HG03095 (cell line): Measurements from ENCODE around the gene NOSTRIN.
"Not testable (repeated sequence)": the region's sequence is repeated elsewhere in the genome, so short reads cannot be mapped to it uniquely, and the experiment has no call there.

Experiments used
- ATAC-seq: cut with Tn5 transposase; IDR thresholded peaks from one replicate; pipeline ENCODE4 v1.9.1; 2021; ENCODE audit warnings: moderate library complexity; ENCODE audit not compliant: unreplicated experiment

NOSTRIN gene

DNA sequence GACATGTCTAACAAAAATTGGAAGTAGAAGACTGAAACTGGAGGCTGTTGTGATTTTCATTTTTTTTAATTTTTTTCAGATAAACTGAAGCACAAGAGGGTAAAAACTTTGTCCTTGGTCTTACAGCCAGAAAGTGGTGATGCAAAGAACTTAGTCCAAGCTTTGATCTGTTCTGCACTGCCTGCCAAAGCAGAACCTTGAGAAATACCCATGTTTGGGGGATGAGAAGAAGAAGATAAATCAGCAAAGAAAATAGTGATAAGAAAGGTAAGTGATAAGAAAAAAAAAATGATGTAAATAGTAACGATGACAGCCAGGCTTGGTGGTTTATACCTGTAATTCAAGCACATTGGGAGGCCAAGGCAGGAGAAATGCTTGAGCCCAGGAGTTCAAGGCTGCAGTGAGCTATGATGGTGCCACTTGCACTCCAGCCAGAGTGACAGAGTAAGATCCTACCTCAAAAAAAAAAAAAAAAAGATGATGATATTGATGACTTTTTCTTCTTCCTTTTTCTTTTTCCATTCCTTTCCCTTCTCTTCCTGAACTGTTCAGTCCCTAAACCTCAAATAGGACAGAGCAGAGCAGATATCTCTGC, 14.6 kb upstream of the NOSTRIN start:
- no peak for ATAC-seq

- no peak for ATAC-seq
These were observed 12.7 kb upstream of the NOSTRIN start for GRCh38 chr2:168789776-168790175.

- no peak for ATAC-seq
These were observed 12.1 kb upstream of the NOSTRIN start for GRCh38 chr2:168790226-168790902.

DNA sequence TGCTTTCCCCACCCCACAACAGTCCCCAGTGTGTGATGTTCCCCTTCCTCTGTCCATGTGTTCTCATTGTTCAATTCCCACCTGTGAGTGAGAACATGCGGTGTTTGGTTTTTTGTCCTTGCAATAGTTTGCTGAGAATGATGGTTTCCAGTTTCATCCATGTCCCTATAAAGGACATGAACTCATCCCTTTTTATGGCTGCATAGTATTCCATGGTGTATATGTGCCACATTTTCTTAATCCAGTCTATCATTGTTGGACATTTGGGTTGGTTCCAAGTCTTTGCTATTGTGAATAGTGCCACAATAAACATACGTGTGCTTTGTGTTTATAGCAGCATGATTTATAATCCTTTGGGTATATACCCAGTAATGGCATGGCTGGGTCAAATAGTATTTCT, 11.3 kb upstream of the NOSTRIN start:
- not testable (repeated sequence) for ATAC-seq

DNA sequence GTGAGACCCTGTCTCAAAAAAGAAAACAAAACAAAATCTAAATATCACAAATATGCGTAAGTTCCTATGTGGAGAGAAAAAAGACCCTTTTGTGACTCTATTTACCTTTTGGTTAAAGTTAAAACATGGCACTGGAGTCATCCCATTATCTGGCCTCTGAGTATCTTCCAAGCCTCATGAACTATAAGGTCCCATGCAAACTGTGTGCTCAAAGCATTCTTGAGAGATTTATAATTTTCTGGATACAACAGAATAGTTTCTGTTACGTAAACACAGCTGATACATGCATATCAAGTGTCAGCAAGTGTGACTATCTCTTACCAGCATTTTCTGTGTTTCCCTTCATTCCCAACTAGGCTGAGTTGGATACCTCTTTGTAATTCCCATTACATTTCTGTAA, 8.8 kb upstream of the NOSTRIN start:
- ATAC-seq, result no peak

DNA sequence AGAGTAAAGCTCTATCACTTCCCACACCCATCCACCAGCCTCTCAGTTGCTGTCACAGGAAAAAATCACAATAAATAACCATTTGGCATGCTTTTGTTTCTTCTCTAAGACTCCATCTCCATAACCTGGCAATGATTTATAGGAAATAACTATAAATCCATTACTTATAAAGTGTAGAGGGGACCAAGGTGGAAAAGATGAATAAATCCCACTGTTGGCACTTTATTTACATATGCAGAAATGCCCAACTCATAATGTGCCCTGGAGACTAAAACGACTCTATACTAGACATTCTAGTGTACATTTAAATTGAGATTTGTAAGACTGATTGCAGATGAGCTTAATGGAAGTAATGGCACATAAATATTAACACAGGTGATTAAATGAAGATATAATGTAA, 7.5 kb upstream of the NOSTRIN start:
- no peak for ATAC-seq

- no peak for ATAC-seq
These were observed 6.3 kb upstream of the NOSTRIN start for GRCh38 chr2:168796090-168796577.

DNA sequence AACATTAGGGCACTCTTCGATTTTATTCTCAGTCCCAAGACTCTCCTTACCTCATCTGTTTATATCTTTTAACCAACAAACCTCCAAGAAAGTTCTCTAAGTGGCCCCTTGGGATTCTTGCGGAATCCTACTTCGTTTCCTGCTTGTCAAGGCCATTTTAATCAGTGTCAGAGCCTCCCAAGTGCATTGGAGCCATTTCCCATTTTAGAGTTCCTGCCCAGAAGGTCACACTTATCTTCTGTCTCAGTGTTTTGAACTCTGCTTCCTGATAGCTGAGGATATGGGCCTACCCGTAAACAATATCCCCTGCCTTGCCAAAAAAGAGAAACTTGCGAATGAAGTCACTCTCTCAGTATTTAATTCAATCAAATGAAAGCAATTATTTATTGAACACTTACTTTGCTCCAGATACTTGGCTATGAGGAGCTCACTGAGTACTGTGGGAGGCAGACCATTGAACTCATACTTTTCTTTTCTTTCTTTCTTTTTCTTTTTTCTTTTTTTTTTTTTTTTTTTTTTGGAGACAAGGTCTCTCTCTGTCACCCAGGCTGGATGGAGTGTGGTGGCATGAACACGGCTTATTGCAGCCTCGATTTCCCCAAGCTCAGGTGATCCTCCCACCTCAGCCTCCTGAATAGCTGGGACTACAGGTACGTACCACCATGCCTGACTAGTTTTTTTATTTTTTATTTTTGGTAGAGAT, 5.7 kb upstream of the NOSTRIN start:
- no peak for ATAC-seq

GRCh38 chr2:168797286-168797655, 5.2 kb upstream of the NOSTRIN start:
- ATAC-seq, result no peak

- no peak for ATAC-seq
These were observed 4.2 kb upstream of the NOSTRIN start for GRCh38 chr2:168798076-168798887.

DNA sequence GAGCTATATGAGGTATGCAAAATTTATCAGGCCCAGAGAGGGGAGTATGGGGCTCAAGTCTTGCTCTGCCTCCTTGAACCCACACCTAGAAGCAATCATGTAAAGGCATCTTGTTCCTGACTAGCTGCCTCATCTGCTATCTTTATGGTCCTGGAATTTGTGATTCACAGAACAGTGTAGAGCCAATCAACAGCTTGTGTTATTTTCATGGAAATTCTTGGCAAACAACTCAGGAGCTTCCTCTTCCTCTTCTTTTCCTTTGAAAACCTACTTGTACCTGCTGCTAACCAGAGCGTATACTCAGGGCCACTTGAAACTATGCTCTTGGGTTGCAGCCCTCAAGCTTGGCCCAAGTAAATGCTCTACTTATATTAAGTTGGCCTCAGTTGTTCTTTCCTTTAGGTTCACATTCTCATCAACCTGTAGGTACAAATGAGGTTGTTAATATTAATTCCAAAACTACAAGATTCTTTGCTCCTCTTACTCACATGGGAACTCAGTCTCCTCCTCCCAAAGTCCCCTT, 3.5 kb upstream of the NOSTRIN start:
- ATAC-seq, result no peak

DNA sequence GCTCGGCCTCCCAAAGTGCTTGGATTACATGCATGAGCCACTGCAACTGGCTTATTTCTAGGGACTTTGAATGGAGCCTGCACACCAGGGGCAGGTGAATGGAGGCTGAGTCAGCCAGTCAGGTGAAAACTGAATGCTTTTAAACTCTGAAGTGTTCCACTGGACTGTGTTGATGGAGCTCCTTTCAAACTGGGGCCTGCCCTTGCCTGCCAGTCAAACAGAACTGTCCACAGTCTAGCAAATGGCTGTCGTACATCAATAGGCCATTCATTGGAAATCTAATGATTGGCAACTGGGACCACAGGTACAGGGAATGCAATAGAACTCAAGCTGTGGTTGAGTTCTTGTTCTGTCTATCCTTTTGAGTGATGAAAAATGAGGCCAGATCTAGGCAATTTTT, 966 bp upstream of the NOSTRIN start:
- ATAC-seq, result no peak

GRCh38 chr2:168802859-168803725, 655 bp downstream of the NOSTRIN start:
- ATAC-seq, result no peak

- no peak for ATAC-seq
These were observed 1.8 kb downstream of the NOSTRIN start for GRCh38 chr2:168804214-168804613.

GRCh38 chr2:168805615-168806014, 3.2 kb downstream of the NOSTRIN start:
- ATAC-seq, result no peak

GRCh38 chr2:168809537-168809936, 7.1 kb downstream of the NOSTRIN start:
- ATAC-seq, result no peak

DNA sequence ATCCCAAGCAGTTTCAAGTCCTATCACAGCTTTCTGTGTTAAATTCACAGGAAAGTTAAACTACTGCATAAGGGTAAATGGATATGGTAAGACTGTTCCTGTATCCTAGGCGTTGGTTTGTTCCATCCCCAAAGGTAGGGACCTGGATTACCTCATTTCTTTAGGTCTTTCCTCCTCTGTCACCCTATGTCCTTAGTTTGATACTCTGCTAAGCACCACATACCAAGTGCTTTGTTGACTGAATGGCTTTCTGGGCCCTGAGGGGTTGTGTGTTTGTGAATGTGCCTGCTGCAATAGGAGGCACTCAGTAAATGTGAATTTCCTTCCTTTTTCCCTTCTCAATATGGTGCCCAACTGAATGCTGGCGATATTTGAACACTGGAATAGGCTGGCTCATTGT, 7.8 kb downstream of the NOSTRIN start:
- ATAC-seq, result no peak

DNA sequence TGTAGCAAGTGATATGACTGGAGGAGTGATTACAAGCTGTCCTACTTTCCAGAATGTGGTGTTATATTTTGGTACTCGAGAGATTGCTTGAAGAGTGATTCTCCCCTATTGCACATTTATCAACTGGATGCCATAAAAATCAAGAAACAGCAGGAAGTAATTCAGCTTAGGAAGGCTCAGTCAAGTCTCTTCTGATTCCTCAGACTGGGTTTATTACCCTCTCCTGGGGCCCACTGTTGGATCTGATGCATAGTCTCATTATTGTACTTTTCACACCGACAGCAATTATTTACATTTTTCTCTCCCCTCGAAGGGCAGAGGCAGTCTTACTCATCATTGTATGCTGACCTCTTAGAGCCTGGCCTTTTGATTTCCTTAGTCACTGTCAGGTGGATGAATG, 9.3 kb downstream of the NOSTRIN start:
- ATAC-seq, result no peak

GRCh38 chr2:168814046-168814445, 11.6 kb downstream of the NOSTRIN start:
- ATAC-seq, result no peak
